Measurements from ENCODE around the gene SDR9C7. TPM values are rescaled to one million over a fixed set of nuclear protein-coding genes. Genes with fewer than 3 reads are reported as not detected.
A peak's percentile ranks its signal among the peaks of the same experiment; 100 is the strongest.
"Not testable (repeated sequence)": the region's sequence is repeated elsewhere in the genome, so short reads cannot be mapped to it uniquely, and the experiment has no call there.

Gene SDR9C7
- total RNA-seq, 4 donors from 2014 or later, result not detected

DNA sequence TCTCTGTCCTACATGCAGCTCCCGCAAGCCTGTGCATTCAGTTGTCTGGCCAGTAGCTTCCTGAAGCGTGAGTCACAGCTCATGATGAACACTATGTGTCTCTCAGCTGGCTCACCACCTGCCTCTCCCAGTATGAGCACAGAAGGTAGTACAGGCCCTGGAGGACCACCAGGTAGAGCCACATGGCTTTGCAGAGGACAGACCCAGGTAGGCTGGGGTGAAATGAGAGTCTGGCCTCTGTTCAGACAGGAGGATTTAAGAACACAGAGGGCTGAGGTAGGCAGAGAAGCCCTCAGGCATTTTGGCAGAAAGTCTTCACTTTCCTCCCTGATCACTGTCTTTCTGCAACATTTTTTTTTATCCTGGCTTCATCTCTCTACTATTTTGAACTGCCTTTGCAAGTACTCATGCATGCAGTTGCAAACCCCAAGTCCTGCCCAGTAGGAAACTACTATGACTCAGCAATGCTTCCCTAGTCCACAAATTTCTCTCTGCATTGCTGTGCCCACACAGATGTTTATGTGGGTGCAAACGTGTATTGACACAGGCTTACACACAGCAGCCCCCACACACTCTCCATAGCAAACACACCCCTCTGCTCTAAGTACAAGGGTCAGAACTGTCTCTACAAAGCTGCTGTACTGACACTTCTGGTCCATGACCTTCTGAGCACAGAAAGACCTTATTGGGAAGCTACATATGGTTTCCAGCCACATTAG, 7.2 kb upstream of the SDR9C7 start:
- H3K27me3 ChIP-seq, result no peaks in the 10 kb centered on the region
- H3K9me3 ChIP-seq, result no peaks in the 10 kb centered on the region
- peaks cover 0 to 12% (median 4%) of the 10 kb centered on the region in 3 donors for H3K4me1 ChIP-seq
- peak; percentile 62 for ATAC-seq
- peak overlapping the region in 2 of 4 donors; percentile 23 to 49 for H3K27ac ChIP-seq
- no peaks in the 10 kb centered on the region for H3K36me3 ChIP-seq
- WGBS, 2 donors (ENCODE audit: low coverage in 1 of 2), result 0% methylated on average over 1 of the region's 3 CpGs; no CpG with 5 or more reads in 1 of the 2 donors
- TF ChIP-seq POLR2AphosphoS5 (IDR thresholded peaks at IDR 0.05) (no peak), POLR2A (IDR thresholded peaks at IDR 0.05) (no peak), EP300 (IDR thresholded peaks at IDR 0.05) (no peak)
- TF ChIP-seq, protein P1, sequence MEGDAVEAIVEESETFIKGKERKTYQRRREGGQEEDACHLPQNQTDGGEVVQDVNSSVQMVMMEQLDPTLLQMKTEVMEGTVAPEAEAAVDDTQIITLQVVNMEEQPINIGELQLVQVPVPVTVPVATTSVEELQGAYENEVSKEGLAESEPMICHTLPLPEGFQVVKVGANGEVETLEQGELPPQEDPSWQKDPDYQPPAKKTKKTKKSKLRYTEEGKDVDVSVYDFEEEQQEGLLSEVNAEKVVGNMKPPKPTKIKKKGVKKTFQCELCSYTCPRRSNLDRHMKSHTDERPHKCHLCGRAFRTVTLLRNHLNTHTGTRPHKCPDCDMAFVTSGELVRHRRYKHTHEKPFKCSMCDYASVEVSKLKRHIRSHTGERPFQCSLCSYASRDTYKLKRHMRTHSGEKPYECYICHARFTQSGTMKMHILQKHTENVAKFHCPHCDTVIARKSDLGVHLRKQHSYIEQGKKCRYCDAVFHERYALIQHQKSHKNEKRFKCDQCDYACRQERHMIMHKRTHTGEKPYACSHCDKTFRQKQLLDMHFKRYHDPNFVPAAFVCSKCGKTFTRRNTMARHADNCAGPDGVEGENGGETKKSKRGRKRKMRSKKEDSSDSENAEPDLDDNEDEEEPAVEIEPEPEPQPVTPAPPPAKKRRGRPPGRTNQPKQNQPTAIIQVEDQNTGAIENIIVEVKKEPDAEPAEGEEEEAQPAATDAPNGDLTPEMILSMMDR (IDR thresholded peaks at IDR 0.05), result no peak
- no peak overlapping the region for H3K4me3 ChIP-seq

DNA sequence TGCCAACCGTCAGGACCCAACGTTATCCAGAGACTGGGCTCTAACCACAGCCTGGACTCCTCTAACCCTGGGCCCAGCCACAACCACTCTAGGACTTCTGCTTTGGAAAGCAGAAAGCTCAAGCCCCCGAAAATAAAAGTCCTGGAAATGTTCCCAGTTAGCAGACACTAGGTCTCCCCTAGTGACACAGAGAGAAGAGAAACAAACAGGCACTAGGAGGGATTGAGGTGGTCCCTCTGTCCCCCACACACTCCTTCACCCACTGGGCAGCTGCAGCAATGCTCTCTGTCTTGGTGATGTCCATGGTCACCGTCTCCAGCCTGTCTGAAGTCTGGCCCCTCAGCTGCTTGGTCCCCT, 6.7 kb upstream of the SDR9C7 start:
- peaks cover 0 to 12% (median 4%) of the 10 kb centered on the region in 3 donors for H3K4me1 ChIP-seq
- H3K36me3 ChIP-seq, H3K27ac ChIP-seq, ATAC-seq, H3K27me3 ChIP-seq, H3K4me3 ChIP-seq, H3K9me3 ChIP-seq: not testable (repeated sequence)
- WGBS, 2 donors (ENCODE audit: low coverage in 1 of 2), result no CpG with 5 or more reads among the region's 4 CpGs

DNA sequence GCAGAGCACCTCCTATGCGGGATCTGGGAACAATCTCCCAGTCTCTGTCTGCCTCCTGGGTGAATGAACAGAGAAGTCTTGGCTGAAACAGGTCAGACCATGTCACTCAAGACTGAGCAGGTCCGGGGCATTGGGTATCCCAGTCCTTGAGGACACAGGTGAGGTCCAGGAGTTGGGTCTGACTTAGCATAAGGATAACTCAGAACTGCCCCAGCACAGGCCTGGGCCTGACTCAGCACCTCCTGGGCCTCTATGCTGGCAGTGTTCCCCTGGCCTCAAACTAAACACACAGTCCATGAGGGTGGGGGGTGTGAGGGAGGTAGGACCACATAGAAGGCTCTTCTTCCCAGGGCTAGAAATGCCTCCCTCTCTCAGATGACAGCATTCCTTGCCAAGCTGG, 1.5 kb upstream of the SDR9C7 start:
- Histone ChIP-seq H3K36me3 (no peaks in the 10 kb centered on the region), H3K9me3 (no peaks in the 10 kb centered on the region), H3K27me3 (no peaks in the 10 kb centered on the region), H3K27ac (no peak overlapping the region), H3K4me3 (no peak overlapping the region), H3K4me1 (no peaks in the 10 kb centered on the region)
- TF ChIP-seq POLR2A (IDR thresholded peaks at IDR 0.05) (no peak), EP300 (IDR thresholded peaks at IDR 0.05) (no peak), POLR2AphosphoS5 (IDR thresholded peaks at IDR 0.05) (no peak)
- TF ChIP-seq, protein P1 (IDR thresholded peaks at IDR 0.05), result no peak
- ATAC-seq, result no peak
- 90 to 100% methylated on average over 1 to 2 of the region's 2 CpGs for WGBS, 2 donors (ENCODE audit: low coverage in 1 of 2)

DNA sequence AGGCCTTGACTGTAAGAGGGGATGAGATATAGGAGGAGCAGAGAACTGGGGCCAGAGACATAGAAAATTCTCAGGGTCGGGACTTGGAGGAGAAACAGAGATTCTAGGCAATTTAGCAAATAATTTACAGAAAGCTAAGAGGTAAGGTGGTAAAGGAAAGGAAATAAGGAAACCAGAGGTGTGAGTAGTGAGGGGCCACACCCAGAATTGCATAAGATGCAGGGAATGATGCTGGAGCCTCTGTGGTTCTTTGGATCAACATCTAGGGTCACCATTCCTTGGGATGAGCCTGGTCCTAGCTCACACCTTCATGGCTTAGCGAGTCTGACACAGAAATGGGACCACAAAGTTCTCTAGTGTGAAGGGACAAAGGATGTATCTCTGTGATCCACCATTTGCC, 949 bp upstream of the SDR9C7 start:
- TF ChIP-seq, protein P1 (IDR thresholded peaks at IDR 0.05), result no peak
- TF ChIP-seq EP300 (IDR thresholded peaks at IDR 0.05), result no peak
- TF ChIP-seq POLR2A (IDR thresholded peaks at IDR 0.05), result no peak
- TF ChIP-seq POLR2AphosphoS5 (IDR thresholded peaks at IDR 0.05), result no peak
- Histone ChIP-seq H3K27me3 (no peaks in the 10 kb centered on the region), H3K4me1 (no peaks in the 10 kb centered on the region), H3K36me3 (no peaks in the 10 kb centered on the region), H3K27ac (no peak overlapping the region), H3K9me3 (no peaks in the 10 kb centered on the region), H3K4me3 (no peak overlapping the region)
- ATAC-seq, result no peak
- WGBS, 2 donors (ENCODE audit: low coverage in 1 of 2), result 77% methylated on average over 2 of the region's 2 CpGs; no CpG with 5 or more reads in 1 of the 2 donors

DNA sequence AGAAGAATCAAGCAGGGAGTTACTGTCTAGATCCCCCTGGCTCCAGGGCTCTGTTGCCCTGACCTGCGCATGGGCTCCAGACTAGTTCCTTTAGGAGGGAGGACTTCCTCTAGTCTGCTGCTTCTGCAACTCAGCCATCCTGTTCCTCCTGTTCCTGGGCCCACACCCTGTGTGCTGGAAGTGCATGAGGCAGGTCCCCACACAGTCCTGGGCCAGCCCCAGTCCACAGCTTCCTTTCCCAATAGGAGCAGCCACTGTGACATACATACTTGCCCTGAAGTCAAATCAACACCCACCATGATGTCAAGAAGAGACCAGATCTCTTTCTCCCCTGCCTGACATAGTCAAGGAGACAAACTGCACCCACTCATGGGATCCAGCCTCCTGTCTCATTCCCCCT, 1.3 kb downstream of the SDR9C7 start:
- Histone ChIP-seq H3K27me3 (no peaks in the 10 kb centered on the region), H3K36me3 (no peaks in the 10 kb centered on the region), H3K9me3 (no peaks in the 10 kb centered on the region), H3K4me1 (no peaks in the 10 kb centered on the region), H3K4me3 (no peak overlapping the region), H3K27ac (no peak overlapping the region)
- ATAC-seq, result peak; percentile 79
- WGBS, 2 donors (ENCODE audit: low coverage in 1 of 2), result 67 to 100% methylated on average over 1 of the region's 1 CpG
- TF ChIP-seq EP300 (IDR thresholded peaks at IDR 0.05), result no peak
- no peak for TF ChIP-seq POLR2AphosphoS5 (IDR thresholded peaks at IDR 0.05)
- no peak for TF ChIP-seq POLR2A (IDR thresholded peaks at IDR 0.05)
- TF ChIP-seq, protein P1 (IDR thresholded peaks at IDR 0.05), result no peak

Measured in gastroesophageal sphincter (tissue), 4 donors.